Fibroblast of the conjunctiva (primary cell): Measurements from ENCODE around the gene NARF.
"Not testable (repeated sequence)": the region's sequence is repeated elsewhere in the genome, so short reads cannot be mapped to it uniquely, and the experiment has no call there.

ENCODE experiments used
- DNase-seq: peaks from one replicate; pipeline ENCODE4 v3.0.0-alpha.2; 2010; ENCODE audit warnings: low read depth

The NARF gene

GRCh38 chr17:82447876-82448275 is 10.7 kb upstream of the NARF start:
- DNase-seq = no peak

- DNase-seq = no peak
These were observed 9.2 kb upstream of the NARF start for GRCh38 chr17:82449131-82449882.

GRCh38 chr17:82449883-82450356 is 8.6 kb upstream of the NARF start:
- no peak for DNase-seq

- peak; percentile 90 for DNase-seq
These were observed 8.0 kb upstream of the NARF start, which contains the start of gene CYBC1 for GRCh38 chr17:82450357-82451106. Gene CYBC1 (minus strand): TSS chr17:82450752. CDS start chr17:82449254, 1,498 bp downstream.

- DNase-seq = no peak
These were observed 6.4 kb upstream of the NARF start for GRCh38 chr17:82452162-82452561.

- not testable (repeated sequence) for DNase-seq
These were observed 5.4 kb upstream of the NARF start for GRCh38 chr17:82453151-82453550.

GRCh38 chr17:82453706-82454105 is 4.8 kb upstream of the NARF start:
- not testable (repeated sequence) for DNase-seq

- no peak for DNase-seq
These were observed 1.2 kb upstream of the NARF start for GRCh38 chr17:82457073-82457928.

- DNase-seq = no peak
These were observed 687 bp upstream of the NARF start for GRCh38 chr17:82457929-82458178.

- DNase-seq = no peak
These were observed 414 bp downstream of the NARF start for GRCh38 chr17:82458885-82459424.

- DNase-seq = not testable (repeated sequence)
These were observed 1.4 kb downstream of the NARF start for GRCh38 chr17:82459936-82460335.

GRCh38 chr17:82461827-82462524 is 3.4 kb downstream of the NARF start:
- DNase-seq = no peak

GRCh38 chr17:82463391-82463790 is 4.8 kb downstream of the NARF start:
- DNase-seq = no peak

- no peak for DNase-seq
These were observed 5.5 kb downstream of the NARF start for GRCh38 chr17:82463925-82464566.

- DNase-seq = no peak
These were observed 6.0 kb downstream of the NARF start for GRCh38 chr17:82464567-82464929.

GRCh38 chr17:82465023-82465603 is 6.6 kb downstream of the NARF start:
- DNase-seq = no peak

- DNase-seq = no peak
These were observed 10.2 kb downstream of the NARF start for GRCh38 chr17:82468692-82469091.

GRCh38 chr17:82470065-82470464 is 11.5 kb downstream of the NARF start:
- DNase-seq = no peak

GRCh38 chr17:82474223-82475010 is 15.9 kb downstream of the NARF start:
- DNase-seq = no peak

- DNase-seq = no peak
These were observed 16.9 kb downstream of the NARF start for GRCh38 chr17:82475458-82475857.
